Tibial nerve (tissue), 4 donors: ENCODE data around the gene RPS29. TPM values are rescaled to one million over a fixed set of nuclear protein-coding genes. Genes with fewer than 3 reads are reported as not detected.

Experiments
- DNase-seq, 2 donors: peaks; one replicate each; pipeline ENCODE4 v3.0.0-alpha.2; 2019; ENCODE audit warnings: low spot score in 2 of 2
- H3K27ac ChIP-seq, 4 donors: fragments of 200-600 bp; sonication (generic) in 3 of 4; one replicate each; pipeline ENCODE4 v1.5.1; 2017 to 2019; ENCODE audit warnings: mild to moderate bottlenecking in 1 of 4
- H3K27me3 ChIP-seq, 2 donors: fragments of 200-600 bp; sonication (generic) in 1 of 2; one replicate each; pipeline versions ENCODE4 v1.5.1 to v1.6.0; 2017 to 2019
- H3K36me3 ChIP-seq, 3 donors: fragments of 200-600 bp; sonication (generic); one replicate each; pipeline ENCODE4 v1.5.1; 2018 to 2019
- H3K4me1 ChIP-seq, 4 donors: fragments of 200-600 bp; sonication (generic) in 3 of 4; one replicate each; pipeline ENCODE4 v1.5.1; 2017 to 2019
- H3K4me3 ChIP-seq, 4 donors: fragments of 200-600 bp; sonication (generic) in 3 of 4; one replicate each; pipeline ENCODE4 v1.5.1; 2017 to 2019; ENCODE audit warnings: mild to moderate bottlenecking in 1 of 4, moderate library complexity in 1 of 4
- H3K9me3 ChIP-seq, 4 donors: fragments of 200-600 bp; sonication (generic) in 3 of 4; one replicate each; pipeline ENCODE4 v1.5.1; 2017 to 2019
- EP300 ChIP-seq, 2 donors: sonication (generic); formaldehyde crosslinking; IDR thresholded peaks; one replicate each; pipeline ENCODE4 v1.6.1; 2017; ENCODE audit warnings: antibody characterized with exemption in 2 of 2, mild to moderate bottlenecking in 1 of 2
- POLR2A ChIP-seq, 2 donors: fragments of 450-650 bp; IDR thresholded peaks; one replicate each; pipeline ENCODE4 v1.6.1; 2017; ENCODE audit warnings: antibody characterized with exemption in 2 of 2, mild to moderate bottlenecking in 2 of 2, moderate library complexity in 2 of 2
- WGBS, 2 donors: methylation state at CpG; one replicate each; pipeline ENCODE4 v1.1.5; 2018; 5-methylcytosine and 5-hydroxymethylcytosine counted together
- total RNA-seq, 4 donors: library from RNA; depleted of rRNA; stranded (reverse); fragments of >200 nt; gene quantifications; one replicate each; pipeline ENCODE4 v1.1.0, GENCODE V29; 2016
- TF ChIP-seq, protein P1 (sequence below), 5 experiments: fragments of 200-600 bp in 3 of 5; fragments of 450-650 bp in 2 of 5; sonication (generic) in 3 of 5; IDR thresholded peaks; one replicate each; pipeline ENCODE4 v1.5.1; 2016 to 2019; ENCODE audit warnings: antibody characterized with exemption in 5 of 5, mild to moderate bottlenecking in 3 of 5, moderate library complexity in 2 of 5

Gene RPS29
- total RNA-seq, 4 donors from 2014 or later, result 3,106 to 5,465 (median 5,153) TPM

- peak overlapping the region in 1 of 4 donors; percentile 44 for H3K27ac ChIP-seq
- DNase-seq, result no peak
- peaks cover 0 to 19% (median 3%) of the 10 kb centered on the region in 3 donors for H3K36me3 ChIP-seq
- H3K9me3 ChIP-seq, result no peaks in the 10 kb centered on the region
- H3K4me1 ChIP-seq, result peaks cover 0 to 49% (median 29%) of the 10 kb centered on the region in 4 donors
- H3K27me3 ChIP-seq, result no peaks in the 10 kb centered on the region
- no peak overlapping the region for H3K4me3 ChIP-seq
- TF ChIP-seq, protein P1, sequence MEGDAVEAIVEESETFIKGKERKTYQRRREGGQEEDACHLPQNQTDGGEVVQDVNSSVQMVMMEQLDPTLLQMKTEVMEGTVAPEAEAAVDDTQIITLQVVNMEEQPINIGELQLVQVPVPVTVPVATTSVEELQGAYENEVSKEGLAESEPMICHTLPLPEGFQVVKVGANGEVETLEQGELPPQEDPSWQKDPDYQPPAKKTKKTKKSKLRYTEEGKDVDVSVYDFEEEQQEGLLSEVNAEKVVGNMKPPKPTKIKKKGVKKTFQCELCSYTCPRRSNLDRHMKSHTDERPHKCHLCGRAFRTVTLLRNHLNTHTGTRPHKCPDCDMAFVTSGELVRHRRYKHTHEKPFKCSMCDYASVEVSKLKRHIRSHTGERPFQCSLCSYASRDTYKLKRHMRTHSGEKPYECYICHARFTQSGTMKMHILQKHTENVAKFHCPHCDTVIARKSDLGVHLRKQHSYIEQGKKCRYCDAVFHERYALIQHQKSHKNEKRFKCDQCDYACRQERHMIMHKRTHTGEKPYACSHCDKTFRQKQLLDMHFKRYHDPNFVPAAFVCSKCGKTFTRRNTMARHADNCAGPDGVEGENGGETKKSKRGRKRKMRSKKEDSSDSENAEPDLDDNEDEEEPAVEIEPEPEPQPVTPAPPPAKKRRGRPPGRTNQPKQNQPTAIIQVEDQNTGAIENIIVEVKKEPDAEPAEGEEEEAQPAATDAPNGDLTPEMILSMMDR (IDR thresholded peaks at IDR 0.05), result no peak
- no peak for TF ChIP-seq POLR2A (IDR thresholded peaks at IDR 0.05)
- TF ChIP-seq EP300 (IDR thresholded peaks at IDR 0.05), result no peak
- WGBS, 2 donors, result 27 to 34% methylated on average over 3 of the region's 3 CpGs
Measured at GRCh38 chr14:49623387-49623786, 37.2 kb upstream of the RPS29 start.

GRCh38 chr14:49622022-49622607 is 35.9 kb upstream of the RPS29 start:
- Histone ChIP-seq H3K27me3 (no peaks in the 10 kb centered on the region), H3K4me1 (peaks cover 0 to 59% (median 29%) of the 10 kb centered on the region in 4 donors), H3K9me3 (no peaks in the 10 kb centered on the region), H3K36me3 (peaks cover 0 to 24% (median 8%) of the 10 kb centered on the region in 3 donors), H3K27ac (peak overlapping the region in 2 of 4 donors; percentile 95 to 96), H3K4me3 (peak overlapping the region in 3 of 4 donors; percentile 83 to 98 (median 93))
- no peak for DNase-seq
- 60 to 62% methylated on average over 3 of the region's 3 CpGs for WGBS, 2 donors
- TF ChIP-seq EP300 (IDR thresholded peaks at IDR 0.05) (no peak), POLR2A (IDR thresholded peaks at IDR 0.05) (no peak)
- TF ChIP-seq, protein P1 (IDR thresholded peaks at IDR 0.05), result no peak

DNA sequence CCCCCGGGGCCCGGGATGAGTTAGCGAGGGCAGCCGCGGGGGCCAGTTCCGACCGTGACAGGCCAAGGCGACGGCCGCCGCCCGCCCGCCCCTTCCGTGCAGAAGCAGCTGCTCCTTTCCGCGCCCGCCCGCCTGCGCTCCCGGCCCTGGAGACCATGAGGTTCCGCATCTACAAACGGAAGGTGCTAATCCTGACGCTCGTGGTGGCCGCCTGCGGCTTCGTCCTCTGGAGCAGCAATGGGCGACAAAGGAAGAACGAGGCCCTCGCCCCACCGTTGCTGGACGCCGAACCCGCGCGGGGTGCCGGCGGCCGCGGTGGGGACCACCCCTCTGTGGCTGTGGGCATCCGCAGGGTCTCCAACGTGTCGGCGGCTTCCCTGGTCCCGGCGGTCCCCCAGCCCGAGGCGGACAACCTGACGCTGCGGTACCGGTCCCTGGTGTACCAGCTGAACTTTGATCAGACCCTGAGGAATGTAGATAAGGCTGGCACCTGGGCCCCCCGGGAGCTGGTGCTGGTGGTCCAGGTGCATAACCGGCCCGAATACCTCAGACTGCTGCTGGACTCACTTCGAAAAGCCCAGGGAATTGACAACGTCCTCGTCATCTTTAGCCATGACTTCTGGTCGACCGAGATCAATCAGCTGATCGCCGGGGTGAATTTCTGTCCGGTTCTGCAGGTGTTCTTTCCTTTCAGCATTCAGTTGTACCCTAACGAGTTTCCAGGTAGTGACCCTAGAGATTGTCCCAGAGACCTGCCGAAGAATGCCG is 35.1 kb upstream of the RPS29 start:
- TF ChIP-seq EP300 (IDR thresholded peaks at IDR 0.05) (no peak), POLR2A (IDR thresholded peaks at IDR 0.05) (no peak)
- TF ChIP-seq, protein P1 (IDR thresholded peaks at IDR 0.05), result no peak
- Histone ChIP-seq H3K9me3 (no peaks in the 10 kb centered on the region), H3K36me3 (peaks cover 0 to 25% (median 8%) of the 10 kb centered on the region in 3 donors), H3K4me1 (peaks cover 0 to 59% (median 29%) of the 10 kb centered on the region in 4 donors), H3K4me3 (peak overlapping the region; percentile 61 to 98 (median 88)), H3K27ac (peak overlapping the region; percentile 65 to 96 (median 95)), H3K27me3 (no peaks in the 10 kb centered on the region)
- DNase-seq, result peak; percentile 34 to 37
- WGBS, 2 donors, result 6 to 9% methylated on average over 9 to 23 of the region's 65 CpGs

DNA sequence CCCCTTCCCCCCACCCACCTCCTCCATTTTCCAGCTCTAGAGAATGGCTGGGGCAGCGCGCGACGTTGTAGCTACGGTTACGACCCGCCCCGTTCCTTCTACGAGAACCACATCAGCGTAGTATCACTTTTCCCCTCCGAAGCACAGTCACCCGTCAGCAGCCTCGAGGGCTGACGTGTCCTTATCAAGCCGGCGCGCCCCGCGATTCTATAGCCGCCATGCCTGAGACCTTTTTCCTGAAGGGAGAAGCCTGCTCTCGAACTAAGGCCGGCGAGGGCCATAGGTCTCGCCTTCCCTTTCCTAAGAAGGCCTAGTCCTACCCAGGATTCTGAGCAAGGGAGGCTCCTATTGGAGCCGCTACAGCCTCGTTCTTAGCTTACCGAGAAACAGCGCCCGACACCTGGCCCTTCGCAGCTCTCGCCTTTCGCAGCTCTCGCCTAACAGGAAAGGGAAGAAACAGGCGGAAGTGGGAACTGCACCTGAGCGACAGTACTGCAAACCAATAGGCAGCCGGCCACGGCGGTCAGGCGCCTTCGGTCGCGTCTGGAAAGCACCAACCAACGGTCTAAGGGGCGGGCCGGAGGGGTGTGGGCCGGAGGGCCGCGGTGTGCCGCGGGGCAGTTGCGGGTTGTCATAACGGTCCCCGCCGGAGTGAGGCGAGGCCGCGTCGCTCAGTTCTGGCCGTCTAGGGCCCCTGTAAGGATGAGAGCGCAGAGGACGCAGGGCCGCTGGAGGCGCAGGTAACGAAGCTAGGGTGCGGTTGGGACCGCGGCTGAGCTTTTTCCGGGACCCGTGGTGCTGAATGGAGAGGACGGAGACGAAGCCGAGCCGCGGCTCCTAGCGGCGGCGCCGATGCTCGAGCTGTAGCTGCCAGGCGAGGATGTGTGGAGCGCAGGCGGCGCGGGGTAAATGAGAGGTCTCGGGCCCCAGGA is 34.3 kb upstream of the RPS29 start, which contains the start of the genes MGAT2 and RPL36AL:
MGAT2 (plus strand) TSS at position 618 of the 932 bp plus-strand sequence. CDS start 470 bp downstream, outside the sequence.
RPL36AL (minus strand) TSS at position 445 of the 932 bp plus-strand sequence. CDS start 1,522 bp downstream, outside the sequence.
- Histone ChIP-seq H3K9me3 (no peaks in the 10 kb centered on the region), H3K27me3 (no peaks in the 10 kb centered on the region), H3K4me1 (peaks cover 0 to 59% (median 29%) of the 10 kb centered on the region in 4 donors), H3K27ac (peak within 1 kb of the TSS; percentile 65 to 96 (median 95)), H3K36me3 (peaks cover 0 to 25% (median 8%) of the 10 kb centered on the region in 3 donors), H3K4me3 (peak within 1 kb of the TSS; percentile 61 to 98 (median 88))
- DNase-seq, result peak; percentile 93 to 94
- 1 to 2% methylated on average over 72 to 74 of the region's 85 CpGs for WGBS, 2 donors
- TF ChIP-seq POLR2A (IDR thresholded peaks at IDR 0.05) (peak; percentile 68 to 98), EP300 (IDR thresholded peaks at IDR 0.05) (peak; percentile 67 to 99)
- TF ChIP-seq, protein P1 (IDR thresholded peaks at IDR 0.05), result peak in 3 of 5 experiments; percentile 18 to 80 (median 79)
